ENCODE results near the gene HELLS. TPM values are rescaled to one million over a fixed set of nuclear protein-coding genes. Genes with fewer than 3 reads are reported as not detected.
"Not testable (repeated sequence)": the region's sequence is repeated elsewhere in the genome, so short reads cannot be mapped to it uniquely, and the experiment has no call there.

HELLS gene
- total RNA-seq, 2 experiments from 2014 or later: 135 to 141 TPM

DNA sequence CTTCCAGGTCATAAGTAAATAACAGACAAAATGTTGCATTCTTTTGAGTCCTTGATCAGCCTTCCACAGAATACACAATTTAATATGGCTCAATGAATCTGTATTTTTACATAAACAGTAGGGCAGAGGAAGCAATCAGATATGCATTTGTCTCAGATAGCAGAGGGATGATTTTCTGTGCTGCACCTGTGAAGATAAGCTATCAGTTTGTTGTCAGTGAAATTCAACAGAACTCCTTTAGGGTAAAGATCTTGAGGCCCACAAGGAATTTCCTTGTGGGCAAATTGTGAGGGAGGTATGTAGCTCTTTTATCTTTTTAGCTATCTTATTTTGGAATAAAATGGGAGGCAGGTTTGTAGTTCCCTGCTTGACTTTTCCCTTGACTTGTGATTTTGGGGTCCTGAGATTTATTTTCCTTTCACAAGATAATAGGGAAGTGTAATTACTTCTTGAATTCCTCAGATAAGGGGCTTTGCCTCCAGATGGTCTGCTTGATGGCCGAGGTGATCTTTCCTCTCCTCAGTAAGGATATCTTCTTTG, 77.1 kb downstream of the HELLS start:
- POLR2A ChIA-PET: no interaction called here
- H3K4me1 Mint-ChIP-seq (ENCODE audit: low read depth): no peaks in the 10 kb centered on the region
- H3K36me3 Mint-ChIP-seq: no peaks in the 10 kb centered on the region
- CTCF ChIA-PET: no interaction called here
- peaks cover under 1% of the 10 kb centered on the region for H3K27me3 Mint-ChIP-seq
- DNase-seq: no peak
- intact Hi-C loops (cut with micrococcal nuclease): no loop called here
- H3K4me3 Mint-ChIP-seq: no peak overlapping the region
- no peak overlapping the region for H3K27ac Mint-ChIP-seq
- no peaks in the 10 kb centered on the region for H3K9me3 Mint-ChIP-seq

GRCh38 chr10:94623572-94623971, 78.0 kb downstream of the HELLS start:
- no peak for DNase-seq
- Mint-ChIP-seq H3K4me1 (ENCODE audit: low read depth) (no peaks in the 10 kb centered on the region), H3K27me3 (peaks cover 2% of the 10 kb centered on the region), H3K36me3 (no peaks in the 10 kb centered on the region), H3K9me3 (no peaks in the 10 kb centered on the region), H3K27ac (no peak overlapping the region), H3K4me3 (no peak overlapping the region)
- ChIA-PET POLR2A (no interaction called here), CTCF (no interaction called here)
- intact Hi-C loops (cut with micrococcal nuclease): no loop called here

DNA sequence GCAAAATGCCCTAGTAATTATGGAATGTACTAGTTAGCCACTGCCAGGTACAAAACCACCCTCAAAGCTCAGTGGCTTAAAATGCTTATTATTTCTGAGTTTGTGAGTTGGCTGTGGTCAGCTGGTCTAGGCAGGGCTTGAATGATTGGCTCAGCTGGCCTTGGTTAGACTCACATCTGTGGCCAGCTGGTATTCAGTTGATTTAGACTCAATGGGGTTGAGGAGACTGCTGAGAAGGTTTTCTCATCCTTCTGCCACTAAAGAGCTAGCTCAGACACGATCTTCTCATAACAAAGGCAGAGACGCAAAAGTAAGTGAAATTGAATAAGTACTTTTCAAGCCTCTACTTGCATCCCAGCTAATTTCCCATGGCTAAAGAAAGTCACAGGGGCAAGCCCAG, 80.9 kb downstream of the HELLS start:
- intact Hi-C loops (cut with micrococcal nuclease): no loop called here
- no peak for DNase-seq
- Mint-ChIP-seq H3K36me3 (no peaks in the 10 kb centered on the region), H3K4me3 (no peak overlapping the region), H3K9me3 (no peaks in the 10 kb centered on the region), H3K27ac (no peak overlapping the region), H3K27me3 (peaks cover 2% of the 10 kb centered on the region), H3K4me1 (ENCODE audit: low read depth) (no peaks in the 10 kb centered on the region)
- ChIA-PET CTCF (interaction anchor here (0.6 to 1.0 kb wide), 2 partner anchors 50 to 617 kb away, joined by 3 read pairs; no protein-coding TSS in a partner anchor), POLR2A (no interaction called here)

DNA sequence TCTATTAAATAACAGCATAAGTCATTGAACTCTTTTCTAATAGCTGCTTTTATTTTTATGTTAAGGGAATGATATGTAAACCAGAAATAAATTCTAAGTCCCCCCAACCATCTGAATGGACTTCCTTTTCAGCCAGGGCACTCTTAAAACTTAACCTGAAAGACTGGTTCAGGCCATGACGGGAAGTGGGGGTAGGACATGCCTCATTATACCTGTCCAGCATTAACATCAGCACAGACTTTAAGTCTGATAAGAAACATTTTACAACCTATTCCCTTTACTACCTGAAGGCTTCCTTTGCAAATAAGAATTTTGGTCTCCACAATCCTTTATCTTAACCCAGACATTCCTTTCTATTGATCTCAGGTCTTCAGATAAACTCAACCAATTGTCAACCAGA, 81.9 kb downstream of the HELLS start:
- H3K4me3 Mint-ChIP-seq: no peak overlapping the region
- intact Hi-C loops (cut with micrococcal nuclease): no loop called here
- H3K9me3 Mint-ChIP-seq: no peaks in the 10 kb centered on the region
- ChIA-PET POLR2A (interaction anchor here (0.7 kb wide), 1 partner anchor 34 kb away, joined by 3 read pairs; no protein-coding TSS in a partner anchor), CTCF (interaction anchor here (0.6 kb wide), 1 partner anchor 741 kb away, joined by 4 read pairs; no protein-coding TSS in a partner anchor)
- peaks cover 2% of the 10 kb centered on the region for H3K27me3 Mint-ChIP-seq
- H3K36me3 Mint-ChIP-seq: no peaks in the 10 kb centered on the region
- DNase-seq: no peak
- no peak overlapping the region for H3K27ac Mint-ChIP-seq
- no peaks in the 10 kb centered on the region for H3K4me1 Mint-ChIP-seq (ENCODE audit: low read depth)

- no peak for DNase-seq
- no peak overlapping the region for H3K27ac Mint-ChIP-seq
- H3K36me3 Mint-ChIP-seq: no peaks in the 10 kb centered on the region
- H3K9me3 Mint-ChIP-seq: peaks cover 5% of the 10 kb centered on the region
- H3K27me3 Mint-ChIP-seq: peaks cover 2% of the 10 kb centered on the region
- intact Hi-C loops (cut with micrococcal nuclease): loop anchor here (10.0 kb wide), 1 partner anchor 615 kb away; no protein-coding TSS in a partner anchor
- CTCF ChIA-PET: interaction anchor here (0.8 kb wide), 1 partner anchor 733 kb away, joined by 4 read pairs; no protein-coding TSS in a partner anchor
- POLR2A ChIA-PET: no interaction called here
- H3K4me1 Mint-ChIP-seq (ENCODE audit: low read depth): no peaks in the 10 kb centered on the region
- H3K4me3 Mint-ChIP-seq: no peak overlapping the region
These were observed 84.6 kb downstream of the HELLS start for GRCh38 chr10:94630017-94630688.

DNA sequence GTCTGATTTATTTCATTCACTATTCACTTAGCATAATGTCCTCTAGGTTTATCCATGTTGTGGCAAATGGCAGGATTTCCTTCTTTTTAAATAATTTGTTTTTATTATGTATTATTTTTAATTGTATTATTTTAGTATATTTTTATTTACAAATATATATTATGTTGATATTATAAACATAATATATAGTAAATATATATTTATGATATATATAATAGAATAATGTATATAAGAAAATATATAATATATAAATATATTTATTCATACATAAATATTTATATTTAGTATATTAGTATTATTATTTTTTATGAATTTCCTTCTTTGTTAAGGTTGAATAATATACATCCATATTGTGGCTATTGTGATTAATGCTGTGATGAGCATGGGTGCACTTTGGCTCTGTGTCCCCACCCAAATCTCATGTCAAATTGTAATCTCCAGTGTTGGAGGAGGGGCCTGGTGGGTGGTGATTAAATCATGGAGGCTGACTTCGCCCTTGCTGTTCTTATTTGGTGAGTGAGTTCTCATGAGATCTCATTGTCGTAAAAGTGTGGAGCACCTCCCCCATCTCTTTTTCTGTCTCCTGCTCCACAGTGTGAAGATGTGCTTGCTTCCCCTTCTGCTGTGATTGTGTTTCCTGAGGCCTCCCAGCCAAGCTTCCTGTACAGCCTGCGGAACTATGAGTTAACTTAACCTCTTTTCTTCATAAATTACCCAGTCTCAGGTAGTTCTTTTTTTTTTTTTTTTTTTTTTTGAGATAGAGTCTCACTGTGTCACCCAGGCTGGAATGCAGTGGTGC, 85.7 kb downstream of the HELLS start:
- no peak for DNase-seq
- Mint-ChIP-seq H3K36me3 (no peaks in the 10 kb centered on the region), H3K4me3 (no peak overlapping the region), H3K27ac (no peak overlapping the region), H3K4me1 (ENCODE audit: low read depth) (no peaks in the 10 kb centered on the region), H3K9me3 (peaks cover 6% of the 10 kb centered on the region), H3K27me3 (peaks cover 2% of the 10 kb centered on the region)
- ChIA-PET CTCF (no interaction called here), POLR2A (no interaction called here)
- intact Hi-C loops (cut with micrococcal nuclease): loop anchor here (10.0 kb wide), 1 partner anchor 614 kb away; no protein-coding TSS in a partner anchor

DNA sequence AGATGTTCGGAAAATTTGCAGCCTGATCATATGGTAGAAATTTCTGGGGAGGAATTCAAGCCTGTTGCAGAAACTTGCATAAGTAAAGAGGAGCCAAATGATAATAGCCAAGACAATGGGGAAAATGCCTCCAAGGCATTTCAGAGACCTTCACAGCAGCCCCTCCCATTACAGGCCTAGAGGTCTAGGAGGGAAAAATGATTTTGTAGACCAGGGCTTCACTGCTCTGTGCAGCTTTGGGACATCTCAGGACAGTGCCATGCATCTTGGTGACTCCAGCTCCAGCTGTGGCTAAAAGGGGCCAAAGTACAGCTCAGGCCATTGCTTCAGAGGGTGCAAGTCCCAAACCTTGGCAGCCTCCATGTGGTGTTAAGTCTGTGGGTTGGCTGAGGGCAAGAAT, 87.4 kb downstream of the HELLS start:
- H3K4me3 Mint-ChIP-seq: no peak overlapping the region
- intact Hi-C loops (cut with micrococcal nuclease): loop anchor here (10.0 kb wide), 1 partner anchor 612 kb away; no protein-coding TSS in a partner anchor
- no peak overlapping the region for H3K27ac Mint-ChIP-seq
- POLR2A ChIA-PET: no interaction called here
- peaks cover 8% of the 10 kb centered on the region for H3K9me3 Mint-ChIP-seq
- peaks cover under 1% of the 10 kb centered on the region for H3K27me3 Mint-ChIP-seq
- no peaks in the 10 kb centered on the region for H3K4me1 Mint-ChIP-seq (ENCODE audit: low read depth)
- DNase-seq: no peak
- CTCF ChIA-PET: no interaction called here
- H3K36me3 Mint-ChIP-seq: no peaks in the 10 kb centered on the region

DNA sequence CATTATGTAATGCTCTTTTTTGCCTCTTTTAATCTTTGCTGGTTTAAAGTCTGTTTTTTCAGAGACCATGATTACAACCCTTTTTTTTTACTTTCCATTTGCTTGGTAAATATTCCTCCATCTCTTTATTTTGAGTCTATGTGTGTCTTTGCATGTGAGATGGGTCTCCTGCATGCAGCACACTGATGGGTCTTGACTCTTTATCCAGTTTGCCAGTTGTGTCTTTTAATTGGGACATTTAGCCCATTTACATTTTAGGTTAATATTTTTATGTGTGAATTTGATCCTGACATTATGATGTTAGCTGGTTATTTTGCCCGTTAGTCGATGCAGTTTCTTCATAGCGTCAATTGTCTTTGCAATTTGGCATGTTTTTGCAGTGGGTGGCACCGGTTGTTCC, 92.5 kb downstream of the HELLS start:
- H3K27ac Mint-ChIP-seq; CTCF ChIA-PET; H3K4me1 Mint-ChIP-seq (ENCODE audit: low read depth); POLR2A ChIA-PET; H3K36me3 Mint-ChIP-seq; H3K27me3 Mint-ChIP-seq; DNase-seq; H3K4me3 Mint-ChIP-seq: not testable (repeated sequence)
- peaks cover 15% of the 10 kb centered on the region for H3K9me3 Mint-ChIP-seq
- intact Hi-C loops (cut with micrococcal nuclease): loop anchor here (10.0 kb wide), 1 partner anchor 607 kb away; no protein-coding TSS in a partner anchor

DNA sequence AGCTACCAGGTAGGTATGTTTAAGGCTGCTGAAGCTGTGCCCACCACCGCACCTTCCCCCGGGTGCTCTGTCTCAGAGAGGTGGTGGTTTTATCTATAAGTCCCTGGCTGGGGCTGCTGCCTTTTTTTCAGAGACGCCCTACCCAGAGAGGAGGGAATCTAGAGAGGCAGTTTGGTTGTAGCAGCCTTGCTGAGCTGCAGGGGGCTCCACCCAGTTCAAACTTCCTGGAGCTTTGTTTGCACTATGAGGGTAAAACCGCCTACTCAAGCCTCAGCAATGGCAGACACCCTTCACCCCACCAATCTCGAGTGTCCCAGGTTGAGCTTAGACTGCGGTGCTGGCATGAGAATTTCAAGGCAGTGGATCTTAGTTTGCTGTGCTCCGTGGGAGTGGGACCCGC, 94.3 kb downstream of the HELLS start:
- intact Hi-C loops (cut with micrococcal nuclease): loop anchor here (10.0 kb wide), 1 partner anchor 605 kb away; no protein-coding TSS in a partner anchor
- DNase-seq: no peak
- CTCF ChIA-PET: no interaction called here

GRCh38 chr10:94640562-94640961, 95.0 kb downstream of the HELLS start:
- CTCF ChIA-PET: no interaction called here
- intact Hi-C loops (cut with micrococcal nuclease): no loop called here
- Mint-ChIP-seq H3K4me1 (ENCODE audit: low read depth) (no peaks in the 10 kb centered on the region), H3K27me3 (peaks cover 2% of the 10 kb centered on the region), H3K9me3 (peaks cover 11% of the 10 kb centered on the region), H3K36me3 (no peaks in the 10 kb centered on the region), H3K27ac (no peak overlapping the region), H3K4me3 (no peak overlapping the region)
- POLR2A ChIA-PET: no interaction called here
- DNase-seq: no peak

More for the DNA sequence above, 94.3 kb downstream of the HELLS start:
- H3K4me1 Mint-ChIP-seq (ENCODE audit: low read depth): no peaks in the 10 kb centered on the region
- peaks cover 2% of the 10 kb centered on the region for H3K27me3 Mint-ChIP-seq
- H3K9me3 Mint-ChIP-seq: peaks cover 15% of the 10 kb centered on the region
- H3K36me3 Mint-ChIP-seq: no peaks in the 10 kb centered on the region
- POLR2A ChIA-PET: no interaction called here
- no peak overlapping the region for H3K4me3 Mint-ChIP-seq
- no peak overlapping the region for H3K27ac Mint-ChIP-seq

- Mint-ChIP-seq H3K4me1 (ENCODE audit: low read depth) (no peaks in the 10 kb centered on the region), H3K4me3 (no peak overlapping the region), H3K9me3 (peaks cover 11% of the 10 kb centered on the region), H3K27ac (no peak overlapping the region), H3K36me3 (no peaks in the 10 kb centered on the region), H3K27me3 (peaks cover 2% of the 10 kb centered on the region)
- POLR2A ChIA-PET: no interaction called here
- CTCF ChIA-PET: no interaction called here
- intact Hi-C loops (cut with micrococcal nuclease): no loop called here
- no peak for DNase-seq
These were observed 95.9 kb downstream of the HELLS start for GRCh38 chr10:94641480-94641879.

GRCh38 chr10:94644352-94644751, 98.8 kb downstream of the HELLS start:
- Mint-ChIP-seq H3K36me3 (no peaks in the 10 kb centered on the region), H3K9me3 (no peaks in the 10 kb centered on the region), H3K27ac (no peak overlapping the region), H3K4me1 (ENCODE audit: low read depth) (no peaks in the 10 kb centered on the region), H3K27me3 (no peaks in the 10 kb centered on the region), H3K4me3 (no peak overlapping the region)
- intact Hi-C loops (cut with micrococcal nuclease): no loop called here
- no peak for DNase-seq
- ChIA-PET POLR2A (no interaction called here), CTCF (no interaction called here)

Measured in activated CD4-positive, alpha-beta memory T cell treated with anti-CD3 and anti-CD28 coated beads for 36 hours (primary cell).